Measurements from ENCODE around the gene GAPDHS. TPM values are rescaled to one million over a fixed set of nuclear protein-coding genes. Genes with fewer than 3 reads are reported as not detected.

The GAPDHS gene
- total RNA-seq, 1 donor from 2014 or later = not detected

DNA sequence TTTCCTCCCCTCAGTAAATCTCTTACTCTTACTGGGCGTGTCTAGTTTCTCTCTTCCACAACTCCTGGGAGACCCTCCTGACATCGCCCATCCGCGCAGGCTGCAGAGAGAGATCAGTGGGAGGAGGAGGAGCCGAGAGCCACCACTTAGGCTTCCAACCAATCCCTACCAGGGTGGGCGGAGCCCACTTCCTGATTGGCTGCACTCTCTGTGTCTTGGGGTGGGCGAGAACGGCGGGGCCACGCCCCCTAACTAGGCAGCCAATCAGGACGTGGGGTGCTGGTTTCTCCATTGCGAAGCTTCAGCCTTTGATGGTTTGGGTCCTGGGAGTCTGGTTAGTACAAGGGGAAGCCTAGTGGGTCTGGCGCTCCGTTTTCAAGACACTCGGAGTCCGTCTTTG is 52.6 kb downstream of the GAPDHS start, which contains the start of gene PMIS2:
TSS of gene PMIS2 (plus strand) at position 326 of the 400 bp plus-strand sequence. CDS start 87 bp downstream, outside the sequence.
- intact Hi-C loops (cut with DNase I) = no loop called here
- DNase-seq (ENCODE audit: extremely low spot score in 2 of 2) = no peak
- TF ChIP-seq POLR2A (IDR thresholded peaks at IDR 0.05) (no peak), POLR2AphosphoS5 (IDR thresholded peaks at IDR 0.05; ENCODE audit: insufficient read depth in 1 of 2, low read depth in 1 of 2) (no peak)
- TF ChIP-seq, protein P1, sequence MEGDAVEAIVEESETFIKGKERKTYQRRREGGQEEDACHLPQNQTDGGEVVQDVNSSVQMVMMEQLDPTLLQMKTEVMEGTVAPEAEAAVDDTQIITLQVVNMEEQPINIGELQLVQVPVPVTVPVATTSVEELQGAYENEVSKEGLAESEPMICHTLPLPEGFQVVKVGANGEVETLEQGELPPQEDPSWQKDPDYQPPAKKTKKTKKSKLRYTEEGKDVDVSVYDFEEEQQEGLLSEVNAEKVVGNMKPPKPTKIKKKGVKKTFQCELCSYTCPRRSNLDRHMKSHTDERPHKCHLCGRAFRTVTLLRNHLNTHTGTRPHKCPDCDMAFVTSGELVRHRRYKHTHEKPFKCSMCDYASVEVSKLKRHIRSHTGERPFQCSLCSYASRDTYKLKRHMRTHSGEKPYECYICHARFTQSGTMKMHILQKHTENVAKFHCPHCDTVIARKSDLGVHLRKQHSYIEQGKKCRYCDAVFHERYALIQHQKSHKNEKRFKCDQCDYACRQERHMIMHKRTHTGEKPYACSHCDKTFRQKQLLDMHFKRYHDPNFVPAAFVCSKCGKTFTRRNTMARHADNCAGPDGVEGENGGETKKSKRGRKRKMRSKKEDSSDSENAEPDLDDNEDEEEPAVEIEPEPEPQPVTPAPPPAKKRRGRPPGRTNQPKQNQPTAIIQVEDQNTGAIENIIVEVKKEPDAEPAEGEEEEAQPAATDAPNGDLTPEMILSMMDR (IDR thresholded peaks at IDR 0.05) = no peak
- Histone ChIP-seq H3K9me3 (no peaks in the 10 kb centered on the region), H3K27me3 (no peaks in the 10 kb centered on the region), H3K4me1 (no peaks in the 10 kb centered on the region), H3K36me3 (no peaks in the 10 kb centered on the region), H3K27ac (no peak within 1 kb of the TSS), H3K4me3 (no peak within 1 kb of the TSS)

DNA sequence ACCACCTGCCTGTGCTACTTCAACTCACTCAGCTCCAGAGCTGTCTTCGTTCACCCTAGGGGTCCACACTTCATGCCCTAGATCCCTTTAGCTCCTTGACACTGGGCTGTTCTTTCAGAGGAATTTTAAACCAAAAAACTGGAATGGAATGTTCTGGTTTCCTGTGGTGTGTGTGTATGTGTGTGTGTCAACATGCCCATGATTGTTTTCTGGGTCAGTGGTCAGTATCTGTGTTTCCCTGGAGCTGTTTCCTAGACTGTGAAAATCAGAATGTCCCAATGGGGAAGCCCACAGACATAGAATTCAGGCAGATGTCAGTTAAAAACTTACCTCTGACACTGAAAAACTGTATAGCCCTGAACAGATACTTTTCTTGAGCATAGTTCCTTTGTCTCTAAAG is 54.1 kb downstream of the GAPDHS start:
- TF ChIP-seq POLR2A (IDR thresholded peaks at IDR 0.05) (no peak), POLR2AphosphoS5 (IDR thresholded peaks at IDR 0.05; ENCODE audit: insufficient read depth in 1 of 2, low read depth in 1 of 2) (no peak)
- TF ChIP-seq, protein P1 (IDR thresholded peaks at IDR 0.05) = no peak
- no peak overlapping the region for H3K27ac ChIP-seq
- H3K4me3 ChIP-seq = no peak overlapping the region
- H3K27me3 ChIP-seq = no peaks in the 10 kb centered on the region
- no peaks in the 10 kb centered on the region for H3K4me1 ChIP-seq
- DNase-seq (ENCODE audit: extremely low spot score in 2 of 2) = no peak
- intact Hi-C loops (cut with DNase I) = no loop called here
- H3K36me3 ChIP-seq = no peaks in the 10 kb centered on the region
- H3K9me3 ChIP-seq = no peaks in the 10 kb centered on the region

GRCh38 chr19:35590875-35591274 is 57.6 kb downstream of the GAPDHS start:
- Histone ChIP-seq H3K9me3 (no peaks in the 10 kb centered on the region), H3K4me3 (no peak overlapping the region), H3K27ac (no peak overlapping the region), H3K36me3 (no peaks in the 10 kb centered on the region), H3K27me3 (no peaks in the 10 kb centered on the region), H3K4me1 (no peaks in the 10 kb centered on the region)
- DNase-seq (ENCODE audit: extremely low spot score in 2 of 2) = no peak
- TF ChIP-seq, protein P1 (IDR thresholded peaks at IDR 0.05) = no peak
- TF ChIP-seq POLR2A (IDR thresholded peaks at IDR 0.05) (no peak), POLR2AphosphoS5 (IDR thresholded peaks at IDR 0.05; ENCODE audit: insufficient read depth in 1 of 2, low read depth in 1 of 2) (no peak)
- intact Hi-C loops (cut with DNase I) = no loop called here

GRCh38 chr19:35592226-35592625 is 59.0 kb downstream of the GAPDHS start:
- no peak overlapping the region for H3K4me3 ChIP-seq
- no peak overlapping the region for H3K27ac ChIP-seq
- TF ChIP-seq POLR2A (IDR thresholded peaks at IDR 0.05) = no peak
- TF ChIP-seq, protein P1 (IDR thresholded peaks at IDR 0.05) = peak in 2 of 3 experiments; percentile 2 to 28
- no peak for TF ChIP-seq POLR2AphosphoS5 (IDR thresholded peaks at IDR 0.05; ENCODE audit: insufficient read depth in 1 of 2, low read depth in 1 of 2)
- H3K9me3 ChIP-seq = no peaks in the 10 kb centered on the region
- no peaks in the 10 kb centered on the region for H3K4me1 ChIP-seq
- intact Hi-C loops (cut with DNase I) = no loop called here
- no peaks in the 10 kb centered on the region for H3K27me3 ChIP-seq
- no peak for DNase-seq (ENCODE audit: extremely low spot score in 2 of 2)
- H3K36me3 ChIP-seq = no peaks in the 10 kb centered on the region

Other genes starting within 250 kb of the GAPDHS start
- not detected for gene MAG, start 241.3 kb upstream of the GAPDHS start, total RNA-seq
- gene CD22, start 204.3 kb upstream of the GAPDHS start, total RNA-seq = 7.6 TPM
- not detected for gene FFAR1, start 185.6 kb upstream of the GAPDHS start, total RNA-seq
- gene FFAR3, start 175.0 kb upstream of the GAPDHS start, total RNA-seq = not detected
- gene GPR42, start 162.4 kb upstream of the GAPDHS start, total RNA-seq = not detected
- gene FFAR2, start 85.2 kb upstream of the GAPDHS start, total RNA-seq = not detected
- 687 TPM for gene KRTDAP, start 43.0 kb upstream of the GAPDHS start, total RNA-seq
- 237 TPM for gene DMKN, start 19.8 kb upstream of the GAPDHS start, total RNA-seq
- 162 TPM for gene SBSN, start 5.1 kb upstream of the GAPDHS start, total RNA-seq
- 104 TPM for gene TMEM147, start 12.2 kb downstream of the GAPDHS start, total RNA-seq
- gene ATP4A, start 30.2 kb downstream of the GAPDHS start, total RNA-seq = not detected
- not detected for gene PMIS2, start 52.7 kb downstream of the GAPDHS start, total RNA-seq
- gene HAUS5, start 79.3 kb downstream of the GAPDHS start, total RNA-seq = 11.0 TPM
- gene RBM42, start 95.6 kb downstream of the GAPDHS start, total RNA-seq = 54.3 TPM
- gene ETV2, start 108.3 kb downstream of the GAPDHS start, total RNA-seq = not detected
- gene COX6B1, start 114.9 kb downstream of the GAPDHS start, total RNA-seq = 265 TPM
- gene UPK1A, start 133.1 kb downstream of the GAPDHS start, total RNA-seq = 9.1 TPM
- not detected for gene ZBTB32, start 171.1 kb downstream of the GAPDHS start, total RNA-seq
- 16.0 TPM for gene KMT2B, start 184.5 kb downstream of the GAPDHS start, total RNA-seq
- gene IGFLR1, start 209.0 kb downstream of the GAPDHS start, total RNA-seq = 7.4 TPM
- gene U2AF1L4, start 212.0 kb downstream of the GAPDHS start, total RNA-seq = 6.6 TPM
- 28.2 TPM for gene PSENEN, start 212.2 kb downstream of the GAPDHS start, total RNA-seq
- gene LIN37, start 215.1 kb downstream of the GAPDHS start, total RNA-seq = 11.3 TPM
- gene HSPB6, start 223.6 kb downstream of the GAPDHS start, total RNA-seq = 238 TPM
- 13.8 TPM for gene PROSER3, start 224.7 kb downstream of the GAPDHS start, total RNA-seq
- gene ARHGAP33, start 242.1 kb downstream of the GAPDHS start, total RNA-seq = 35.4 TPM

All from vagina (tissue), 2 donors.